BJ (cell line): ENCODE data around the gene NCR3LG1. TPM values are rescaled to one million over a fixed set of nuclear protein-coding genes. Genes with fewer than 3 reads are reported as not detected.

Experiments used
- CTCF ChIA-PET: fragments of 350-600 bp; formaldehyde crosslinking; extraction: SDS; loops from one replicate; lab custom pipeline; 2021; ENCODE audit warnings: antibody characterized with exemption, inconsistent platforms; lab: Yijun Ruan, JAX
- POLR2A ChIA-PET: fragments of 300-600 bp; sonication (Branson Sonifier 250); formaldehyde crosslinking; extraction: SDS; loops from one replicate; lab custom pipeline; 2021; ENCODE audit warnings: antibody characterized with exemption; lab: Charles Lee
- DNase-seq: peaks from one replicate; pipeline ENCODE4 v3.0.0-alpha.2; 2011; ENCODE audit warnings: low read depth
- H3K27me3 ChIP-seq: 2 replicates; pipeline ENCODE4 v1.6.0; 2011; ENCODE audit warnings: low read length; ENCODE audit not compliant: control insufficient read depth, insufficient read depth
- H3K36me3 ChIP-seq: 2 replicates; pipeline ENCODE4 v1.5.1; 2011; ENCODE audit warnings: low read length; ENCODE audit not compliant: control insufficient read depth, insufficient read depth
- H3K4me3 ChIP-seq: 2 replicates; pipeline ENCODE4 v1.5.1; 2011; ENCODE audit warnings: low read depth, mild to moderate bottlenecking, control low read depth, low read length
- polyA plus RNA-seq: library from polyadenylated mRNA; depleted of rRNA; stranded (reverse); fragments of >200 nt; gene quantifications from 2 replicates; pipeline ENCODE4 v1.2.3, GENCODE V29; 2011
- TF ChIP-seq, protein P1 (sequence below): IDR thresholded peaks from 2 replicates; pipeline ENCODE4 v1.5.1; 2011; ENCODE audit warnings: low read depth, mild to moderate bottlenecking, control low read depth, inconsistent platforms, low read length, moderate library complexity; ENCODE audit not compliant: insufficient read depth

The NCR3LG1 gene
- polyA plus RNA-seq, 1 experiment, result 1.5 TPM

- H3K4me3 ChIP-seq, result peak overlapping the region; percentile 53
- CTCF ChIA-PET, result interaction anchor here (0.5 to 3.5 kb wide), 25 partner anchors 9 to 510 kb away, joined by 3 to 42 read pairs (median 4); partner anchors contain the start of gene KCNJ11
- H3K36me3 ChIP-seq, result no peaks in the 10 kb centered on the region
- TF ChIP-seq, protein P1, sequence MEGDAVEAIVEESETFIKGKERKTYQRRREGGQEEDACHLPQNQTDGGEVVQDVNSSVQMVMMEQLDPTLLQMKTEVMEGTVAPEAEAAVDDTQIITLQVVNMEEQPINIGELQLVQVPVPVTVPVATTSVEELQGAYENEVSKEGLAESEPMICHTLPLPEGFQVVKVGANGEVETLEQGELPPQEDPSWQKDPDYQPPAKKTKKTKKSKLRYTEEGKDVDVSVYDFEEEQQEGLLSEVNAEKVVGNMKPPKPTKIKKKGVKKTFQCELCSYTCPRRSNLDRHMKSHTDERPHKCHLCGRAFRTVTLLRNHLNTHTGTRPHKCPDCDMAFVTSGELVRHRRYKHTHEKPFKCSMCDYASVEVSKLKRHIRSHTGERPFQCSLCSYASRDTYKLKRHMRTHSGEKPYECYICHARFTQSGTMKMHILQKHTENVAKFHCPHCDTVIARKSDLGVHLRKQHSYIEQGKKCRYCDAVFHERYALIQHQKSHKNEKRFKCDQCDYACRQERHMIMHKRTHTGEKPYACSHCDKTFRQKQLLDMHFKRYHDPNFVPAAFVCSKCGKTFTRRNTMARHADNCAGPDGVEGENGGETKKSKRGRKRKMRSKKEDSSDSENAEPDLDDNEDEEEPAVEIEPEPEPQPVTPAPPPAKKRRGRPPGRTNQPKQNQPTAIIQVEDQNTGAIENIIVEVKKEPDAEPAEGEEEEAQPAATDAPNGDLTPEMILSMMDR, result no peak
- DNase-seq, result no peak
- POLR2A ChIA-PET, result interaction anchor here (0.6 kb wide), 2 partner anchors 14 to 174 kb away, joined by 3 to 5 read pairs; no protein-coding TSS in a partner anchor
- H3K27me3 ChIP-seq, result no peaks in the 10 kb centered on the region
Observed at GRCh38 chr11:17353821-17354600, 2.4 kb downstream of the NCR3LG1 start.

- CTCF ChIA-PET, result interaction anchor here (0.6 to 3.5 kb wide), 13 partner anchors 10 to 163 kb away, joined by 3 to 42 read pairs (median 8); partner anchors contain the start of gene KCNJ11
- H3K4me3 ChIP-seq, result no peak overlapping the region
- H3K27me3 ChIP-seq, result no peaks in the 10 kb centered on the region
- H3K36me3 ChIP-seq, result no peaks in the 10 kb centered on the region
- TF ChIP-seq, protein P1, result peak; percentile 67
- POLR2A ChIA-PET, result interaction anchor here (0.6 kb wide), 1 partner anchor 175 kb away, joined by 5 read pairs; no protein-coding TSS in a partner anchor
- peak; percentile 19 for DNase-seq
Observed at GRCh38 chr11:17354601-17354991, 3.0 kb downstream of the NCR3LG1 start.

- no peaks in the 10 kb centered on the region for H3K27me3 ChIP-seq
- peaks cover 6% of the 10 kb centered on the region for H3K36me3 ChIP-seq
- ChIA-PET CTCF (interaction anchor here (0.6 to 5.1 kb wide), 8 partner anchors 8 to 137 kb away, joined by 3 to 43 read pairs (median 3); no protein-coding TSS in a partner anchor), POLR2A (no interaction called here)
- DNase-seq, result no peak
- no peak overlapping the region for H3K4me3 ChIP-seq
- TF ChIP-seq, protein P1, result no peak
Observed at GRCh38 chr11:17366495-17366894, 14.9 kb downstream of the NCR3LG1 start.

- POLR2A ChIA-PET, result no interaction called here
- Histone ChIP-seq H3K4me3 (no peak overlapping the region), H3K36me3 (peaks cover 12% of the 10 kb centered on the region), H3K27me3 (no peaks in the 10 kb centered on the region)
- DNase-seq, result no peak
- TF ChIP-seq, protein P1, result no peak
- CTCF ChIA-PET, result interaction anchor here (3.0 kb wide), 1 partner anchor 15 kb away, joined by 16 read pairs; no protein-coding TSS in a partner anchor
Observed at GRCh38 chr11:17368551-17368950, 17.0 kb downstream of the NCR3LG1 start.

DNA sequence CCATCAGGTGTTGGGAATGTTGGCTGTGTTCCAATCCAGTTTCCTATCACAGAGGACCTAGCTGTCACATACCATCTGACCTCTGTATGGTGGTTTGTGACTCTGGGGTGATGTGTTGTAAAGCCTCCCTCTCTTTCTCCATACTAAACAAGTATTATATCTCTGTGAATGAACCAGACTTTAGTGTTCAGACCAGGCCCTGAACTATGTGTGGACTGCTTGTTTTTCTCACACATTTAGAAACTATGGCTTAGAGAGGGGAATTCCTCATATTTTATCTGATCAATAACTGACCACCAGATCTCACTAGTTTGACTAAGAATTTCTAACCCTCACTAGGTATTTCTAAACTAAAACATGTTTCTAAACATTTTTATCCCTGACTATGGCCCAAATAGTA is 17.5 kb downstream of the NCR3LG1 start:
- ChIA-PET CTCF (interaction anchor here (1.0 to 3.0 kb wide), 2 partner anchors 14 to 15 kb away, joined by 6 to 16 read pairs; no protein-coding TSS in a partner anchor), POLR2A (no interaction called here)
- peaks cover 12% of the 10 kb centered on the region for H3K36me3 ChIP-seq
- no peak overlapping the region for H3K4me3 ChIP-seq
- TF ChIP-seq, protein P1, result no peak
- DNase-seq, result no peak
- H3K27me3 ChIP-seq, result no peaks in the 10 kb centered on the region
